RWPE2 (cell line): ENCODE results near the gene TMEM245.

Experiments
- ATAC-seq: fragments of 200-7000 bp; cut with Tn5 transposase; 3 replicates; pipeline ENCODE4 v1.9.1; 2021; ENCODE audit warnings: low read depth
- DNase-seq: peaks from one replicate; pipeline ENCODE4 v3.0.0-alpha.2; 2020; ENCODE audit warnings: low spot score
- H3K27ac ChIP-seq: fragments of 450-650 bp; 2 replicates; pipeline ENCODE4 v1.5.1; 2017; ENCODE audit warnings: mild to moderate bottlenecking; ENCODE audit not compliant: poor library complexity, severe bottlenecking
- H3K27me3 ChIP-seq: fragments of 250-450 bp; sonication (Bioruptor Pico); 2 replicates; pipeline ENCODE4 v1.5.1; 2021; ENCODE audit warnings: mild to moderate bottlenecking, moderate library complexity; ENCODE audit not compliant: insufficient read depth, poor library complexity, severe bottlenecking
- H3K36me3 ChIP-seq: fragments of 250-450 bp; sonication (Bioruptor Pico); 2 replicates; pipeline ENCODE4 v1.5.1; 2020; ENCODE audit warnings: low read depth, mild to moderate bottlenecking, moderate library complexity
- H3K4me1 ChIP-seq: fragments of 250-450 bp; sonication (Bioruptor Pico); 2 replicates; pipeline ENCODE4 v1.5.1; 2021; ENCODE audit warnings: mild to moderate bottlenecking, moderate library complexity; ENCODE audit not compliant: insufficient read depth, poor library complexity, severe bottlenecking
- H3K4me3 ChIP-seq: fragments of 250-450 bp; sonication (Bioruptor Pico); 2 replicates; pipeline ENCODE4 v1.5.1; 2021; ENCODE audit warnings: mild to moderate bottlenecking, moderate library complexity; ENCODE audit not compliant: severe bottlenecking
- H3K9me3 ChIP-seq: fragments of 250-450 bp; sonication (Bioruptor Pico); 2 replicates; pipeline ENCODE4 v1.5.1; 2021; ENCODE audit warnings: mild to moderate bottlenecking, moderate library complexity; ENCODE audit not compliant: severe bottlenecking
- CTCF ChIP-seq: fragments of 450-650 bp; IDR thresholded peaks from one replicate; pipeline ENCODE4 v1.5.1; 2017; ENCODE audit warnings: mild to moderate bottlenecking, moderate library complexity; ENCODE audit not compliant: poor library complexity, severe bottlenecking

TMEM245 gene

DNA sequence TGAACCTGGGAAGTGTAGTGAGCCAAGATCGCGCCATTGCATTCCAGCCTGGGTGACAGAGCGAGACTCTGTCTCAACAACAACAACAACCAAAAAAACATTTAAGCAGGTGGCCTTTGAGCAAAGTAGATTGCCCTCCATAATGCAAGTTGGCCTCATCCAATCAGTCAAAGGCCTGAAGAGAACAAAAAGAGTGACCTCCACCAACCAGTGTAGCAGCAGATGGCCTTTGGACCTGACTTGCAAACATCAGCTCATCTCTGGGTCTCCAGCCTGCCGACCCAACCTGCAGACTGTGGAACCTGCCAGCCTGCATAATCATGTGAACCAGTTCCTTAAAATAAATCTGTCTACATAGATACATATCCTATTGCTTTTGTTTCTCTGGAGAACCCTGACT lies 39.8 kb upstream of the TMEM245 start:
- Histone ChIP-seq H3K27me3 (no peaks in the 10 kb centered on the region), H3K9me3 (no peaks in the 10 kb centered on the region), H3K4me3 (no peak overlapping the region), H3K27ac (no peak overlapping the region), H3K4me1 (no peaks in the 10 kb centered on the region), H3K36me3 (no peaks in the 10 kb centered on the region)
- ATAC-seq (no peak), DNase-seq (no peak)
- no peak for TF ChIP-seq CTCF

GRCh38 chr9:109158651-109159050 lies 38.9 kb upstream of the TMEM245 start:
- Histone ChIP-seq H3K4me3 (no peak overlapping the region), H3K27me3 (no peaks in the 10 kb centered on the region), H3K4me1 (no peaks in the 10 kb centered on the region), H3K27ac (no peak overlapping the region), H3K36me3 (no peaks in the 10 kb centered on the region), H3K9me3 (peaks cover 3% of the 10 kb centered on the region)
- no peak for DNase-seq
- no peak for ATAC-seq
- TF ChIP-seq CTCF, result no peak

DNA sequence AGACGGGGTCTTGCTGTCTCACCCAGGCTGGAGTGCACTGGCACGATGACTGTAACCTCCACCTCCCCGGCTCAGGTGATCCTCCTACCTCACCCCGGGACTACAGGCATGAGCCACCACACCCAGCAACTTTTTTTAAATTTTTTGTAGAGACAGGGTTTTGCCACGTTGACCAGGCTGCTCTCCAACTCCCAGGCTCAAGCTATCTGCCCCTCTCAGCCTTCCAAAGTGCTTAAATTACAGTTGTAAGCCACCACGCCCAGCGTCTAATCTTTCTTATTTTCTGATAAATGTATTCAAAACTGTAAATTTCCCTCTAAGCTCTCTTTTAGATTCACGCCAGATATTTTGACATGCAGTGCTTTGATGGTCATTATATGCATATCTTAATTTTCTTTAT lies 37.0 kb upstream of the TMEM245 start:
- H3K4me1 ChIP-seq, result no peaks in the 10 kb centered on the region
- no peaks in the 10 kb centered on the region for H3K36me3 ChIP-seq
- TF ChIP-seq CTCF, result no peak
- H3K9me3 ChIP-seq, result peaks cover 6% of the 10 kb centered on the region
- DNase-seq, result no peak
- H3K27ac ChIP-seq, result no peak overlapping the region
- no peak for ATAC-seq
- no peak overlapping the region for H3K4me3 ChIP-seq
- no peaks in the 10 kb centered on the region for H3K27me3 ChIP-seq

DNA sequence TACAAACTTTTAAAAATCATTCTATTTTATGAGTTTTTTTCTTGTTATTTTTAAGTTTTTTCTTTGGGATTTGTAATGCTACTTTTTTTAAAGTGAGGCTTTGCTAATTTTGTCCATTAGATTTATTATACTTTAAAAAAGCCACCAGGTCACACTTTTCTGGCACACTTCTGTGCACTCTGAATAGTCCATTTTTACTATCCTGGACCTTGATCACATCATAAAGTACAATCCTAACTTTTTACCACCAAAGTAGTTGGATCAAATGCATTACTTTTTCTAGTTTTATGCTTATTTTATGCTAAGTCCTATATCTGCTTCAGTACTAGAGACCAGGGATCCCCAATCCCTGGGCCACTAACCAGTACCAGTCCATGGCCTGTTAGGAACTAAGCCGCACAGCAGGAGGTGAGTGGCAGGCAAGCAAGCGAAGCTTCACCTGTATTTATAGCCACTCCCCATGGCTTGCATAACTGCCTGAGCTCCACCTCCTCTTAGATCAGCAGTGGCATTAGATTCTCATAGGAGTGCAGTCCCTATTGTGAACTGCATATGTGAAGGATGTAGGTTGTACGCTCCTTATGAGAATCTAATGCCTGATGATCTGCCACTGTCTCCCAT lies 31.3 kb upstream of the TMEM245 start:
- H3K4me3 ChIP-seq, result no peak overlapping the region
- ATAC-seq (0 out of 3 replicates have a peak, but pooled peaks have one; percentile 27), DNase-seq (no peak)
- H3K4me1 ChIP-seq, result no peaks in the 10 kb centered on the region
- H3K27ac ChIP-seq, result no peak overlapping the region
- peaks cover 6% of the 10 kb centered on the region for H3K9me3 ChIP-seq
- no peaks in the 10 kb centered on the region for H3K27me3 ChIP-seq
- H3K36me3 ChIP-seq, result no peaks in the 10 kb centered on the region
- no peak for TF ChIP-seq CTCF

DNA sequence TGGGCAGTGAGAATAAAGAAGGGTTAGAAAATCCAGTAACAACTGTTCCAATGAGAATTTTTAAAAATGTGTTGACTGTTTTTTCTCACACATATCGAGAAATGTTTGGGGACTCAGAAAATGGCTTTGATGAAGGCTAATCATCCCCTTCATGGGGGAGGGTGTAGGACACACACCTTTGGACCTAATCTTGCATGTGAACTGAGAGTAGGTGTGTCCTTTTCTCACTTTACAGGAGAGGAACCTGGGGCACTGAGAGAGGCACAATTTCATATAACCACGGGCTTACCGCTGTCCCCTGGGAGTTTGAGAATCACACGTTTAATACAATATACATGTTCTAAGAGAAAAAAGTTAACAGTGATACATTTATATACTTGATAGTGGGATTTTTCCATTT lies 30.0 kb upstream of the TMEM245 start:
- DNase-seq (no peak), ATAC-seq (no peak)
- H3K4me1 ChIP-seq, result no peaks in the 10 kb centered on the region
- H3K36me3 ChIP-seq, result no peaks in the 10 kb centered on the region
- H3K9me3 ChIP-seq, result peaks cover 6% of the 10 kb centered on the region
- H3K4me3 ChIP-seq, result no peak overlapping the region
- no peak for TF ChIP-seq CTCF
- H3K27me3 ChIP-seq, result no peaks in the 10 kb centered on the region
- H3K27ac ChIP-seq, result no peak overlapping the region
